NCI-H2081 (cell line): Measurements from ENCODE around the gene KIF26B.

Source experiments
- DNase-seq, 2 experiments: peaks; one replicate each; lab custom pipeline; 2025; lab: John Stamatoyannopoulos, UW

KIF26B gene

DNA sequence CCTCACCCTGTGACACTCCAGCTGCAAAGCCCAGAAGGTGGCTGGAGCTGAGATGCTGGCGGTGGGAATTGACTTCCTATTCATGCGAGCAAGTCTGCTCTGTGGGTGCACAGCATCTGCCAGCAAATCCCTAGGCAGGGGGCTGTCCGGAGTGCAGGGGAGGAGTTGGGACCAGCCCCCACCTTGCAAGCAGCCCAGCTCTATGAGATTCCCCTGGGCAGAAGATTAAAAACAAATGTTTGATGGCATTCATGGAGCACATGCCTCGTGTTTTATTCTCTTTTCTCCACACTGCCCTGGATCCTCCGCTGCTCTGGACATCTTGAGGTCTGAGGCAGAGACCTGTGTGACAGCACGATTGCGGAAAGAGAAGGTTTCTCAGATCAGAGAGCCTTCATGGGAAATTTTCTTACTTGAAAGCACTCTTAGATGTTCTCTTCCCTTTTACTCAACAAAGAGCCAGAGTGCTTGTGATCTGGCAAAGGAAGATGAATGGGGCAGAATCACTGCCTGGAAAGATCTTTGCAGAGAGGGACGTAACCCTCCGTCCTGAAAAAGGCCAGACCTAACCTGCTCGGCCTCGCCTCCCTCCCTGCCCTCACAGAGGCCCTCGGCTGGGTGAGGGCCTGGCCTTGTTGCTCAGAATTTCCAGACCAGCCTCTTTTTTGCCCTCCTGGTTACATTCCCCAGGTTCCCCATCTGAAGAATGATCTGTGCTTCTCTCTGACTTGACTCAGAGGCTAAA is 597.1 kb downstream of the KIF26B start:
- no peak for DNase-seq

DNA sequence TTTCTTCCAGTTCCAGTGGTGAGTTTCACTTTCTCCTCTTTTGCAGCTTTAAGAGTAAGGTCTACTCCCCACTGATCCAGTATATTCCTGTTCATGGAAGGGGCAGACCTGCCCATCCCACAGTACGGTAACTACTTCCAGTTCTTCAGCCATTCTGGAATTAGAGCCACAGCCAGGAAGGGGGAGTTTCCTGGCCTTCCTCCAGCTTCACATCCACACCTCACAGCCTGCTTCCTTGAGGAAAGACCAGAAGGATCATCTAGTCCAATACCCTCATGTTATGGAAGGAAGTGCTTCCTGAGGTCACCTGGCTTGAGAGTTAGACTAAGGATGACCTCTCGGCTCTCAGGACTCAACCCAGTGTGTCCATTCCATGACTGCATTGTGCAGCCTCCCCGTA is 597.8 kb downstream of the KIF26B start:
- no peak for DNase-seq

DNA sequence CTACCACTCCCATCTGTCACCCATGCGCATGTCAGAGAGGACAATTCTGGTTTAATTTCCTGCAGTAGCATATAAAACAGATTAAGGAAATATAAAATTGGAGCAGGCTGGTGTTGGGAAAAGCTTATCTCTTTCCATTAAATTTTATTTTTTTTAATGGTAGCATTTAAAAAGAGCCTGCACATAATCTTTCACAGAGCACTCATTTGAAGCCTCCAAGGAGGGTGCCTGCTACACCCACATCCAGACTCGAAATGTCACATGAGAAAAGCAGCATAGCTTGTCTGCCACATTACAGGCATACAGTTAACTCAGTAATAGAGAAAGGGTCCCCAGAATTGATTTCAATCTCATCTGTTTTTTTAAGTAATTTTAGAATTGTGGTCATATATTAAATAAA is 599.0 kb downstream of the KIF26B start:
- no peak for DNase-seq

GRCh38 chr1:245754463-245754961 is 599.7 kb downstream of the KIF26B start:
- DNase-seq, result no peak
